ENCODE data around the gene DOK7.

The DOK7 gene

GRCh38 chr4:3492741-3493719 is 29.9 kb downstream of the DOK7 start:
- no peak for DNase-seq

GRCh38 chr4:3493720-3494461 is 30.8 kb downstream of the DOK7 start:
- no peak for DNase-seq

GRCh38 chr4:3494462-3494871 is 31.4 kb downstream of the DOK7 start:
- no peak for DNase-seq

- DNase-seq: no peak
Observed at GRCh38 chr4:3495204-3495975, 32.3 kb downstream of the DOK7 start.

GRCh38 chr4:3496021-3496420 is 32.9 kb downstream of the DOK7 start:
- DNase-seq: no peak

- DNase-seq: no peak
Observed at GRCh38 chr4:3497095-3497494, 34.0 kb downstream of the DOK7 start.

GRCh38 chr4:3497523-3498389 is 34.6 kb downstream of the DOK7 start:
- no peak for DNase-seq

- DNase-seq: no peak
Observed at GRCh38 chr4:3498407-3498806, 35.3 kb downstream of the DOK7 start.

GRCh38 chr4:3498901-3499510 is 35.9 kb downstream of the DOK7 start:
- no peak for DNase-seq

GRCh38 chr4:3499710-3500109 is 36.6 kb downstream of the DOK7 start:
- DNase-seq: no peak

GRCh38 chr4:3500111-3500510 is 37.0 kb downstream of the DOK7 start:
- DNase-seq: no peak

GRCh38 chr4:3500634-3501101 is 37.6 kb downstream of the DOK7 start:
- DNase-seq: no peak

- DNase-seq: no peak
Observed at GRCh38 chr4:3501126-3501824, 38.2 kb downstream of the DOK7 start.

GRCh38 chr4:3501825-3502425 is 38.8 kb downstream of the DOK7 start:
- no peak for DNase-seq

GRCh38 chr4:3502941-3503936 is 40.1 kb downstream of the DOK7 start:
- DNase-seq: no peak

GRCh38 chr4:3505231-3505630 is 42.1 kb downstream of the DOK7 start:
- no peak for DNase-seq

GRCh38 chr4:3508542-3508941 is 45.4 kb downstream of the DOK7 start:
- DNase-seq: no peak

- no peak for DNase-seq
Observed at GRCh38 chr4:3510481-3510880, 47.4 kb downstream of the DOK7 start.

- DNase-seq: no peak
Observed at GRCh38 chr4:3511187-3511586, 48.1 kb downstream of the DOK7 start.
